Osteocyte (in vitro differentiated cells): ENCODE data around the gene DNAH5. TPM values are rescaled to one million over a fixed set of nuclear protein-coding genes. Genes with fewer than 3 reads are reported as not detected.

Experiments used
- DNase-seq: peaks from one replicate; pipeline ENCODE4 v3.0.0; 2021; ENCODE audit warnings: mixed read lengths; ENCODE audit not compliant: unreplicated experiment; ENCODE audit errors: extremely low spot score
- H3K27ac Mint-ChIP-seq: one replicate; pipeline ENCODE4 v1.8.0; 2021; ENCODE audit warnings: mild to moderate bottlenecking, mixed read lengths; ENCODE audit not compliant: unreplicated experiment
- H3K27me3 Mint-ChIP-seq: one replicate; pipeline ENCODE4 v1.8.0; 2021; ENCODE audit warnings: mixed read lengths; ENCODE audit not compliant: unreplicated experiment
- H3K36me3 Mint-ChIP-seq: one replicate; pipeline ENCODE4 v1.8.0; 2021; ENCODE audit warnings: mixed read lengths; ENCODE audit not compliant: unreplicated experiment
- H3K4me1 Mint-ChIP-seq: one replicate; pipeline ENCODE4 v1.8.0; 2021; ENCODE audit warnings: mixed read lengths; ENCODE audit not compliant: unreplicated experiment
- H3K4me3 Mint-ChIP-seq: one replicate; pipeline ENCODE4 v1.8.0; 2021; ENCODE audit warnings: mild to moderate bottlenecking, moderate library complexity, mixed read lengths; ENCODE audit not compliant: unreplicated experiment
- H3K9me3 Mint-ChIP-seq: one replicate; pipeline ENCODE4 v1.8.0; 2021; ENCODE audit warnings: mixed read lengths; ENCODE audit not compliant: unreplicated experiment
- total RNA-seq: library from RNA; stranded (reverse); gene quantifications from 2 replicates; pipeline ENCODE4 v1.2.1, GENCODE V29; 2021
- TF ChIP-seq, protein P1 (sequence below): fragments of 200-600 bp; sonication (generic); IDR thresholded peaks from 2 replicates; pipeline ENCODE4 v1.5.0; 2021; ENCODE audit warnings: antibody characterized with exemption, mild to moderate bottlenecking, moderate library complexity

Gene DNAH5
- total RNA-seq, 1 donor from 2014 or later = 0.21 TPM

DNA sequence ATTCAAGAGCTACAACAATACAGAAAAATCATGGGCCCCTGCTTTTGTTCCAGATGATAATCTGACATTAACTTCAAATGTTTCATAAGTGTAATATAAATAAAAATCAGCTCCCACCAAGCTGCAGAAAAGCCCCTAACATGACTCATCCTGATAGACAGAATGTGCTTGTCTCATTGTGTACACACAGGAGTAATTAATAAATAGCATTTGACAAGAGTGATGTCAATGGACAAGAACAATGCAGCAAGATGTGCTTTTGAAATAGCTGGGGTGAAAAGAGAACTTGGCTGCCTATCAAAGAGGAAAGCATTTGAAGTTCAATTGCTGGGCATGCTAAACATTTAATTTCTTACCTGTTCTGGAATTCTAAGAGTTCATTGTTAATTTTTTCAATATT, 79.2 kb downstream of the DNAH5 start:
- Mint-ChIP-seq H3K4me3 (no peak overlapping the region), H3K9me3 (no peaks in the 10 kb centered on the region), H3K36me3 (no peaks in the 10 kb centered on the region), H3K4me1 (no peaks in the 10 kb centered on the region), H3K27me3 (no peaks in the 10 kb centered on the region), H3K27ac (no peak overlapping the region)
- no peak for DNase-seq
- TF ChIP-seq, protein P1, sequence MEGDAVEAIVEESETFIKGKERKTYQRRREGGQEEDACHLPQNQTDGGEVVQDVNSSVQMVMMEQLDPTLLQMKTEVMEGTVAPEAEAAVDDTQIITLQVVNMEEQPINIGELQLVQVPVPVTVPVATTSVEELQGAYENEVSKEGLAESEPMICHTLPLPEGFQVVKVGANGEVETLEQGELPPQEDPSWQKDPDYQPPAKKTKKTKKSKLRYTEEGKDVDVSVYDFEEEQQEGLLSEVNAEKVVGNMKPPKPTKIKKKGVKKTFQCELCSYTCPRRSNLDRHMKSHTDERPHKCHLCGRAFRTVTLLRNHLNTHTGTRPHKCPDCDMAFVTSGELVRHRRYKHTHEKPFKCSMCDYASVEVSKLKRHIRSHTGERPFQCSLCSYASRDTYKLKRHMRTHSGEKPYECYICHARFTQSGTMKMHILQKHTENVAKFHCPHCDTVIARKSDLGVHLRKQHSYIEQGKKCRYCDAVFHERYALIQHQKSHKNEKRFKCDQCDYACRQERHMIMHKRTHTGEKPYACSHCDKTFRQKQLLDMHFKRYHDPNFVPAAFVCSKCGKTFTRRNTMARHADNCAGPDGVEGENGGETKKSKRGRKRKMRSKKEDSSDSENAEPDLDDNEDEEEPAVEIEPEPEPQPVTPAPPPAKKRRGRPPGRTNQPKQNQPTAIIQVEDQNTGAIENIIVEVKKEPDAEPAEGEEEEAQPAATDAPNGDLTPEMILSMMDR = no peak

DNA sequence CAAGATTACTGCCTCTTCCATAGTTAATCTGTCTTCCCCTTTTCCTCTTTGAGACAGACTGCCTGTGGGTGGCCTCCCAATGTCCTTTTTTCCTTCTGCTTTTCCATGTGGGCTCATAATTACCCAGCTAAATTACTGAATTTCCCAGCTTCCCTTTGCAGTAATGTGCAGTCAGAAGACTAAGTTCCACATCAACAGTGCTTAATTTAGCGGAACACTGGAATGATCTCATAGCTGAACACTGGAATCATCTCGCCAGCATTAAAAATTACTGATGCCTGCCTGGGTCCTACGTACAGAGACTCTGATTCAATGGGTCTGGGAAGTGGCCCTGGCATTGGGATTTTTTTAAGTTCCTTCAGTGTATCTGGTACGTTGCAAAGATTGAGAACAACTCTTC, 84.3 kb downstream of the DNAH5 start:
- Mint-ChIP-seq H3K4me3 (no peak overlapping the region), H3K36me3 (no peaks in the 10 kb centered on the region), H3K4me1 (no peaks in the 10 kb centered on the region), H3K9me3 (no peaks in the 10 kb centered on the region), H3K27ac (no peak overlapping the region), H3K27me3 (peaks cover 7% of the 10 kb centered on the region)
- DNase-seq = no peak
- TF ChIP-seq, protein P1 = no peak

DNA sequence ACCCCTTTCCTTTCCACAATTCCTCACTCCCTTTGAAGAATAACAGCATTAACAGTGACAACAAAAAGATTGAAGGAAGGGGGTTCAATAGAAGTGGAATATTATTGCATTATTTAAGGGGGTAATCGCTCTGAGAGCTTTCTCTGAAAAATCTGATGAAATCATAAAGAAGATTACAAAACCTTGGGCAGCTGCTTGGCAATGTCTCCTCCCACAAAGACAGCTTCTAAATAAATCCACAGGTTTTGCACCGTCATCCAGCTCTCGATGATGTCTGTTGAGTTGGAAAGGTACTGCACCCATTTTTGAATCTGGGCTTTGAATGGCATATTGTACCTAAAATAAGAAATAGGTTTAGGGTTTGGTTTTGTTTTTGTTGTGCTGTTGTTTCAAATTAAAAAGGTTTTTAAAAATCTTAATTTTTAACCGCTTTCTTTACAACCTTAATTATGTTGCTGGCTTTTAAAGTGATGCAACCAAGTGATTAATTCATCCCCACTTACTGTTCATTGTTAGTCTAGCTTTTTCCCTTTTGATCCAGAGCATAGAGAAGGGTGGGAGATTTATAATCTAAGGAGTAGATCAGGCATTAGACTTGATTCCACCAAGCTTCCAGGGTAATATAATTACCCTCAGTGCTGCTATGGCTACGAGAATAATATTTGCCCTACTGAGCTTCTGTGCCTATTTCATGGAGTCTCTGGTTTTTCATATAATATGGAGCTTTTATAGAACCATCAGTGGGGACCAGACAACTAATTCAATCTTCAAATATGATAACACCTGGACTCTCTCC, 85.0 kb downstream of the DNAH5 start:
- H3K4me1 Mint-ChIP-seq = no peaks in the 10 kb centered on the region
- no peak overlapping the region for H3K4me3 Mint-ChIP-seq
- DNase-seq = no peak
- no peak overlapping the region for H3K27ac Mint-ChIP-seq
- H3K36me3 Mint-ChIP-seq = no peaks in the 10 kb centered on the region
- TF ChIP-seq, protein P1 = no peak
- H3K9me3 Mint-ChIP-seq = no peaks in the 10 kb centered on the region
- peaks cover 7% of the 10 kb centered on the region for H3K27me3 Mint-ChIP-seq

DNA sequence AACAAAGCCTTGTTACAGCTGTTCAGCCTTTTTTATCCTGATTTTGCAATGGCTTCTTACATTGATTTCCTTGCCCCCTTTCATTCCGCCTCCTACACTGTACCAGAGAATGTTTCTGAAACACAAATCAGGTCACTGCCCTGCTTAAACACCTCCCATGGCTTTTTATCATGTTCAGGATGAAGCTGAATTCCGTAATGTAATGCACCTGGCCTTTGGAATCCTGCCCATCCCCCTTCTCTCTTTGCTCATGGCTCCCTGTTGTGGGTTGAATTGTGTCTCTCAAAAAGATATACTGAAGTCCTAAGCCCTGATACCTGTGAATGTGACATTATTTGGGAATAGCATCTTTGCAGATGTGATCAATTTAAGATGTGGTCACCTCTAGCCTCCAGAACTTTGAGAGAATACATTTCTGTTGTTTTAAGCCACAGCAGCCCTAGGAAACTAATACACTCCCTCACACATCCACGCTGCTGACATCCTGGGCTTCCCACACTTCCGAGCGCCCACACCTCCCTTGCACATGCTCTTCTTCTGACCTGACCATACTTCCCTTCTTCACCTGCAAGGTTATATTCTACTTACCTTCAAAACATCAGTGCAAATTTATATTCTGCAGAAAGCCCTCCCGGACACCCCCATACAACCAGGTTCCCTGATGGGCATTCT, 101.2 kb downstream of the DNAH5 start:
- no peaks in the 10 kb centered on the region for H3K4me1 Mint-ChIP-seq
- H3K27ac Mint-ChIP-seq = no peak overlapping the region
- TF ChIP-seq, protein P1 = no peak
- no peaks in the 10 kb centered on the region for H3K9me3 Mint-ChIP-seq
- H3K4me3 Mint-ChIP-seq = no peak overlapping the region
- no peaks in the 10 kb centered on the region for H3K36me3 Mint-ChIP-seq
- H3K27me3 Mint-ChIP-seq = no peaks in the 10 kb centered on the region
- DNase-seq = no peak

DNA sequence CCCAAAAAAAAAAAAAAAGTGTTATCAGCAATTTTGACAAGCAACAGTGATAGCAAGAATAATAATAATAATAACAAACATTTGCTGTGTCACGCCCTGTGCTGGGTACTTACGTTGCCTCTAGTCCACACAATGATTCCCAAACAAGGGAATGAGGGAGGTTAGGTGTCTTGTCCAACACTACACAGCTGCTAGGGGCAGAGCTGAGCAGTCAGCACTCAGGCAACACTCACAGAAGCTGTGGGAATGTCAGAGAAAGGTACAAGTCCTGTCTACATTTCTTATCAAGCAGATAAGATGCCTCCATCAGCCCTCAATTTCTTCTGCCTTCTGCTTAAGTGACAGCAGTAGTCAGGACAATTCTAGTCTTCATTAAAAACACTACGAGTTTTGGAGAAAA, 111.0 kb downstream of the DNAH5 start:
- Mint-ChIP-seq H3K27me3 (peaks cover 9% of the 10 kb centered on the region), H3K4me1 (no peaks in the 10 kb centered on the region), H3K9me3 (no peaks in the 10 kb centered on the region), H3K27ac (no peak overlapping the region), H3K36me3 (no peaks in the 10 kb centered on the region), H3K4me3 (no peak overlapping the region)
- TF ChIP-seq, protein P1 = no peak
- DNase-seq = no peak
